T follicular helper cell (primary cell): ENCODE results near the gene GUCY1A1.

Experiments used
- DNase-seq: peaks from one replicate; pipeline ENCODE4 v3.0.0-alpha.2; 2020; ENCODE audit warnings: low read depth

Gene GUCY1A1

GRCh38 chr4:155693015-155693663 lies 26.5 kb downstream of the GUCY1A1 start:
- no peak for DNase-seq

GRCh38 chr4:155694100-155694785 lies 27.6 kb downstream of the GUCY1A1 start:
- no peak for DNase-seq

- no peak for DNase-seq
Observed at GRCh38 chr4:155696226-155696625, 29.6 kb downstream of the GUCY1A1 start.

- no peak for DNase-seq
Observed at GRCh38 chr4:155696726-155697125, 30.1 kb downstream of the GUCY1A1 start.

GRCh38 chr4:155701827-155702226 lies 35.2 kb downstream of the GUCY1A1 start:
- no peak for DNase-seq

- DNase-seq: no peak
Observed at GRCh38 chr4:155703486-155704247, 37.0 kb downstream of the GUCY1A1 start.

GRCh38 chr4:155704841-155705404 lies 38.3 kb downstream of the GUCY1A1 start:
- DNase-seq: no peak

- no peak for DNase-seq
Observed at GRCh38 chr4:155705664-155706063, 39.0 kb downstream of the GUCY1A1 start.

GRCh38 chr4:155706147-155706546 lies 39.5 kb downstream of the GUCY1A1 start:
- no peak for DNase-seq

- DNase-seq: no peak
Observed at GRCh38 chr4:155707251-155707650, 40.6 kb downstream of the GUCY1A1 start.

- DNase-seq: no peak
Observed at GRCh38 chr4:155708782-155709181, 42.1 kb downstream of the GUCY1A1 start.

- DNase-seq: no peak
Observed at GRCh38 chr4:155709918-155710317, 43.3 kb downstream of the GUCY1A1 start.

- no peak for DNase-seq
Observed at GRCh38 chr4:155711556-155711955, 44.9 kb downstream of the GUCY1A1 start.

GRCh38 chr4:155712846-155713245 lies 46.2 kb downstream of the GUCY1A1 start:
- DNase-seq: no peak

- DNase-seq: no peak
Observed at GRCh38 chr4:155713911-155714310, 47.3 kb downstream of the GUCY1A1 start.

GRCh38 chr4:155722336-155722735 lies 55.7 kb downstream of the GUCY1A1 start:
- DNase-seq: no peak

GRCh38 chr4:155722816-155723499 lies 56.3 kb downstream of the GUCY1A1 start:
- DNase-seq: no peak

GRCh38 chr4:155724731-155725130 lies 58.1 kb downstream of the GUCY1A1 start:
- DNase-seq: no peak

GRCh38 chr4:155734065-155734464 lies 67.4 kb downstream of the GUCY1A1 start:
- no peak for DNase-seq

GRCh38 chr4:155734951-155735350 lies 68.3 kb downstream of the GUCY1A1 start:
- DNase-seq: no peak

GRCh38 chr4:155735496-155735895 lies 68.8 kb downstream of the GUCY1A1 start:
- no peak for DNase-seq

- no peak for DNase-seq
Observed at GRCh38 chr4:155738548-155738947, 71.9 kb downstream of the GUCY1A1 start.
